HepG2 (cell line): ENCODE data around the gene INPP4B. TPM values are rescaled to one million over a fixed set of nuclear protein-coding genes. Genes with fewer than 3 reads are reported as not detected.

Source experiments
- ATAC-seq: fragments of 200-7000 bp; cut with Tn5 transposase; 3 replicates; pipeline ENCODE4 v1.9.1; 2020; ENCODE audit warnings: mild to moderate bottlenecking, moderate library complexity
- BruUV-seq: library from RNA; stranded (reverse); fragments of 400-500 nt; replicated peaks from 2 replicates; lab custom pipeline; 2021; lab: Mats Ljungman, UMichigan
- CTCF ChIA-PET: fragments of 300-600 bp; formaldehyde crosslinking; extraction: SDS; loops from one replicate; lab custom pipeline; 2021; ENCODE audit warnings: low total read pairs, inconsistent platforms, low intra/inter-chr PET ratio; lab: Yijun Ruan, JAX
- POLR2A ChIA-PET: fragments of 350-600 bp; sonication (Branson Sonifier 250); formaldehyde crosslinking; loops from one replicate; lab custom pipeline; 2020; ENCODE audit warnings: antibody characterized with exemption, inconsistent platforms; lab: Yijun Ruan, JAX
- DNase-seq: peaks from one replicate; pipeline ENCODE4 v3.0.0-alpha.2; 2015; ENCODE audit warnings: low spot score
- FAIRE-seq: peaks from 3 replicates; lab custom pipeline; 2011; peaks lifted over from hg19 to GRCh38; lab: Jason Lieb, UNC
- H2AFZ ChIP-seq: one replicate; pipeline ENCODE4 v1.6.1; 2011; ENCODE audit warnings: low read length, inconsistent platforms
- H3K27ac ChIP-seq: fragments of 300-600 bp; 3 replicates; pipeline ENCODE4 v1.8.0; 2011; ENCODE audit warnings: mixed run types, mild to moderate bottlenecking, mixed read lengths, low read length, inconsistent platforms; ENCODE audit not compliant: insufficient read depth; ENCODE audit errors: extremely low read length
- H3K27me3 ChIP-seq, 2 experiments: fragments of 200-600 bp in 1 of 2; 2 replicates in 1 of 2; 3 replicates in 1 of 2; pipeline versions ENCODE4 v1.6.0 to v1.8.0; 2011; ENCODE audit warnings: low read length in 2 of 2, mild to moderate bottlenecking in 2 of 2, moderate library complexity in 2 of 2, inconsistent platforms in 1 of 2; ENCODE audit not compliant: insufficient read depth in 2 of 2, control insufficient read depth in 1 of 2
- H3K36me3 ChIP-seq, 2 experiments: fragments of 200-600 bp in 1 of 2; replicated peaks in 1 of 2; 2 replicates in 1 of 2; 3 replicates in 1 of 2; pipeline versions ENCODE4 v1.5.1 to v1.8.0; 2011; ENCODE audit warnings: low read length in 2 of 2, inconsistent platforms in 1 of 2; ENCODE audit not compliant: insufficient read depth in 2 of 2, control insufficient read depth in 1 of 2
- H3K4me1 ChIP-seq: 2 replicates; pipeline ENCODE4 v1.5.1; 2012; ENCODE audit warnings: low read length, inconsistent platforms; ENCODE audit not compliant: insufficient read depth
- H3K4me2 ChIP-seq: 2 replicates; pipeline ENCODE4 v1.6.0; 2011; ENCODE audit warnings: low read depth, low read length, inconsistent platforms
- H3K4me3 ChIP-seq, 3 experiments: fragments of 200-600 bp in 1 of 3; sonication (generic), shearing (Covaris generic) in 1 of 3; replicated peaks in 1 of 3; 2 replicates each; pipeline ENCODE4 v1.5.1; 2011 to 2016; ENCODE audit warnings: low read length in 3 of 3, inconsistent platforms in 2 of 3, low read depth in 2 of 3, mild to moderate bottlenecking in 2 of 3, control low read depth in 1 of 3, mixed read lengths in 1 of 3; ENCODE audit not compliant: insufficient read depth in 1 of 3
- H3K79me2 ChIP-seq: one replicate; pipeline ENCODE4 v1.6.1; 2011; ENCODE audit warnings: low read length, inconsistent platforms; ENCODE audit not compliant: insufficient read depth
- H3K9ac ChIP-seq: 2 replicates; pipeline ENCODE4 v1.6.0; 2011; ENCODE audit warnings: mild to moderate bottlenecking, low read depth, low read length, inconsistent platforms; ENCODE audit not compliant: insufficient read depth
- H3K9me3 ChIP-seq: 2 replicates; pipeline ENCODE4 v1.5.1; 2012; ENCODE audit warnings: mild to moderate bottlenecking, low read length
- H4K20me1 ChIP-seq: 2 replicates; pipeline ENCODE4 v1.6.0; 2011; ENCODE audit warnings: inconsistent platforms, mild to moderate bottlenecking, low read length, moderate library complexity; ENCODE audit not compliant: insufficient read depth
- AGO2 ChIP-seq: fragments of 200-400 bp; formaldehyde crosslinking; optimal IDR thresholded peaks from 2 replicates; pipeline ENCODE3; 2017; ENCODE audit warnings: mild to moderate bottlenecking, low read depth, low read length, moderate library complexity
- CCAR2 ChIP-seq: fragments of 200-400 bp; formaldehyde crosslinking; optimal IDR thresholded peaks from 2 replicates; pipeline ENCODE3; 2018; ENCODE audit warnings: low read depth, mild to moderate bottlenecking, low read length, moderate library complexity
- FOXO4 ChIP-seq: sonication (generic); formaldehyde crosslinking; conservative IDR thresholded peaks from 2 replicates; pipeline ENCODE4 v1.8.1; 2023; ENCODE audit warnings: missing genetic modification reagents
- HMG20B ChIP-seq: conservative IDR thresholded peaks from 2 replicates; pipeline ENCODE4 v1.6.1; 2016; ENCODE audit warnings: missing genetic modification reagents, missing compliant biosample characterization
- IRX3 ChIP-seq: sonication (generic); formaldehyde crosslinking; IDR thresholded peaks from 2 replicates; pipeline ENCODE4 v1.8.1; 2023; ENCODE audit warnings: mild to moderate bottlenecking, low read depth, missing genetic modification reagents, borderline replicate concordance
- TRIM24 ChIP-seq: sonication (generic); formaldehyde crosslinking; IDR thresholded peaks from 2 replicates; pipeline ENCODE4 v1.8.0; 2022; ENCODE audit warnings: mild to moderate bottlenecking, missing genetic modification reagents
- ZBTB49 ChIP-seq: sonication (generic); formaldehyde crosslinking; IDR thresholded peaks from 2 replicates; pipeline ENCODE4 v1.4.0; 2020; ENCODE audit warnings: missing genetic modification reagents, borderline replicate concordance
- ZNF362 ChIP-seq: sonication (generic); formaldehyde crosslinking; IDR thresholded peaks from 2 replicates; pipeline ENCODE4 v1.4.0; 2020; ENCODE audit warnings: missing genetic modification reagents, mild to moderate bottlenecking, borderline replicate concordance
- ZNF430 ChIP-seq: sonication (generic); formaldehyde crosslinking; IDR thresholded peaks from 2 replicates; pipeline ENCODE4 v1.9.0; 2021; ENCODE audit warnings: mild to moderate bottlenecking, missing genetic modification reagents
- ZNF552 ChIP-seq: sonication (generic); formaldehyde crosslinking; IDR thresholded peaks from 2 replicates; pipeline ENCODE4 v1.9.0; 2022; ENCODE audit warnings: missing genetic modification reagents, mild to moderate bottlenecking, borderline replicate concordance
- ZSCAN21 ChIP-seq: sonication (generic); formaldehyde crosslinking; IDR thresholded peaks from 2 replicates; pipeline ENCODE4 v1.8.0; 2022; ENCODE audit warnings: mild to moderate bottlenecking, missing genetic modification reagents, moderate library complexity, borderline replicate concordance
- WGBS: methylation state at CpG from one replicate; pipeline ENCODE4 v1.1.6; 2017; ENCODE audit warnings: low lambda C conversion rate; 5-methylcytosine and 5-hydroxymethylcytosine counted together
- in situ Hi-C: cut with HindIII; loops from 2 replicates; pipeline ENCODE4 v1.10.0; 2017; ENCODE audit warnings: low pct_unique_long_range_greater_than_20kb; ENCODE audit not compliant: extremely low pct_ligation_motif_present
- intact Hi-C: fragments of 100-400 bp; cut with micrococcal nuclease; formaldehyde crosslinking; loops from one replicate; pipeline ENCODE4 v1.10.0; 2022; ENCODE audit not compliant: unreplicated experiment
- polyA plus RNA-seq, 8 experiments: library from polyadenylated mRNA; depleted of rRNA in 3 of 8; stranded (reverse) in 7 of 8; unstranded in 1 of 8; fragments of >200 nt; fragmentation: Illumina TruSeq in 4 of 8; extraction: Trizol in 4 of 8; gene quantifications; 2 replicates each; pipeline versions ENCODE4 v1.2.1 to v1.2.3, GENCODE V29; 2011 to 2016; ENCODE audit warnings: low read depth in 4 of 8, missing spikeins in 1 of 8, mixed read lengths in 1 of 8; ENCODE audit not compliant: insufficient read depth in 1 of 8
- total RNA-seq, 5 experiments: library from RNA; depleted of rRNA; stranded (reverse); fragments of >200 nt; fragmentation: Illumina TruSeq; extraction: Trizol; gene quantifications; 2 replicates each; pipeline ENCODE4 v1.2.3, GENCODE V29; 2016; ENCODE audit warnings: low read depth in 1 of 5
- TF ChIP-seq, protein P1 (sequence below): sonication (generic); formaldehyde crosslinking; IDR thresholded peaks from 2 replicates; pipeline ENCODE4 v1.4.0; 2020; ENCODE audit warnings: mild to moderate bottlenecking, missing genetic modification reagents
- TF ChIP-seq, protein P2 (sequence below): sonication (generic); formaldehyde crosslinking; IDR thresholded peaks from 2 replicates; pipeline ENCODE4 v1.5.0; 2020; ENCODE audit warnings: missing genetic modification reagents

The INPP4B gene
- total and polyA plus RNA-seq, 2 of the 13 experiments (the other 11 are each of a cell fraction or from before 2014, with no cell fraction given) = not detected

DNA sequence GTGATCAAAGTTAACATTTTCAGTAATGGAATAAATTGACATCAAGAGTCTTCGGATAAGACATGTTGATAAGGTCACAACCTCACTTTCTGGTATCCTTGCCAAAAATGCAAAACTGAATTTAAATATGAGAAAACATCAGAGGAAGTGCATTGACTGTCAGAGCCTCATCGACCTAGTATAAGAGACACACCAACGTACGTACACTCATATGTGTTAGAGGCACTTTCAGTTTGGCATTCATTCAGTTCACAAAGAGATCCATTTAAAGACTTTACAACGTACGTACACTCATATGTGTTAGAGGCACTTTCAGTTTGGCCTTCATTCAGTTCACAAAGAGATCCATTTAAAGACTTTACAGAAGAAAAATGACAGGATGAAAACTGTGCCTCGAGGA, 280.3 kb downstream of the INPP4B start (continued):
- no peak for TF ChIP-seq FOXO4 (CRISPR knock-in tag)
- no peak for TF ChIP-seq ZNF430 (CRISPR knock-in tag)
- TF ChIP-seq, all 625 proteins: peak for 0

DNA sequence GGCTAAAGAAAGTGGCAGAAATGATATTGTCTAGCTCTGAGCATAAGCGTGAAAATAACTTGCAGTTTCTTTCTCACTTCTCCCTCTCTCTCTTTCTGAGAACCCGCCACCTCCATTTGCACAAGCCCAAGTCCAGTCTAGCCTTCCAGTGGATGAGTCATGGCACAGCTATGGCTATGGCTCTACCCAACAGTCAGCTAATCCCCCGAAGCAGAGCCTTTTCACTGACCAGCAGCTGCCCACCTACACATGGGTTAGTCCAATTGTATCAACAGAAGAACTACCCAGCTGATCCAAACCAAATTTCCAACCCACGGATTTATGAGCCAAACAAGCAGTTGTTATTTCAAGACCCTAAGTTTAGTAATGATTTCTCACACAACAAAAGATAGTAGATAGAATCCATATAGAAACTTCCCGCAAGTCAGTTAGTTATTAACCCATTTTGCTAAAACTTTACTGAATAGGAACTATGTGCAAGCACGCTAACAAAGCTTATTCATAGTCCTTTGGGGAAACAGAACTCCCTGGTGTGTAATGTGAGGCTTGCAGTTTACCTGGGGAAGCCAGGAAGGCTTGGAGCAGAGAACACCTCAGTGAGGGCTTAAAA, 282.3 kb downstream of the INPP4B start:
- no peak overlapping the region for H3K4me3 ChIP-seq
- no TSS peak for BruUV-seq
- no peak overlapping the region for H2AFZ ChIP-seq
- no peaks in the 10 kb centered on the region for H4K20me1 ChIP-seq
- no peaks in the 10 kb centered on the region for H3K27me3 ChIP-seq
- H3K79me2 ChIP-seq = no peaks in the 10 kb centered on the region
- no peak overlapping the region for H3K9ac ChIP-seq
- no peak overlapping the region for H3K27ac ChIP-seq
- H3K9me3 ChIP-seq = peaks cover 9% of the 10 kb centered on the region; the same call in 1 of the 2 replicates
- no peaks in the 10 kb centered on the region for H3K36me3 ChIP-seq
- POLR2A ChIA-PET = no interaction called here
- DNase-seq = no peak
- 2% methylated on average over 6 of the region's 6 CpGs for WGBS
- CTCF ChIA-PET = no interaction called here
- in situ Hi-C loops = no loop called here
- no peak for FAIRE-seq
- no peak overlapping the region for H3K4me2 ChIP-seq
- no peaks in the 10 kb centered on the region for H3K4me1 ChIP-seq
- intact Hi-C loops = no loop called here
- ATAC-seq = no peak
- TF ChIP-seq ZNF552 (CRISPR knock-in tag) (no peak), ZSCAN21 (CRISPR knock-in tag) (no peak), IRX3 (CRISPR knock-in tag) (no peak), AGO2 (no peak), ZNF362 (CRISPR knock-in tag) (no peak), TRIM24 (no peak), ZBTB49 (CRISPR knock-in tag) (no peak), HMG20B (CRISPR knock-in tag) (no peak), CCAR2 (no peak)
- TF ChIP-seq, protein P1, sequence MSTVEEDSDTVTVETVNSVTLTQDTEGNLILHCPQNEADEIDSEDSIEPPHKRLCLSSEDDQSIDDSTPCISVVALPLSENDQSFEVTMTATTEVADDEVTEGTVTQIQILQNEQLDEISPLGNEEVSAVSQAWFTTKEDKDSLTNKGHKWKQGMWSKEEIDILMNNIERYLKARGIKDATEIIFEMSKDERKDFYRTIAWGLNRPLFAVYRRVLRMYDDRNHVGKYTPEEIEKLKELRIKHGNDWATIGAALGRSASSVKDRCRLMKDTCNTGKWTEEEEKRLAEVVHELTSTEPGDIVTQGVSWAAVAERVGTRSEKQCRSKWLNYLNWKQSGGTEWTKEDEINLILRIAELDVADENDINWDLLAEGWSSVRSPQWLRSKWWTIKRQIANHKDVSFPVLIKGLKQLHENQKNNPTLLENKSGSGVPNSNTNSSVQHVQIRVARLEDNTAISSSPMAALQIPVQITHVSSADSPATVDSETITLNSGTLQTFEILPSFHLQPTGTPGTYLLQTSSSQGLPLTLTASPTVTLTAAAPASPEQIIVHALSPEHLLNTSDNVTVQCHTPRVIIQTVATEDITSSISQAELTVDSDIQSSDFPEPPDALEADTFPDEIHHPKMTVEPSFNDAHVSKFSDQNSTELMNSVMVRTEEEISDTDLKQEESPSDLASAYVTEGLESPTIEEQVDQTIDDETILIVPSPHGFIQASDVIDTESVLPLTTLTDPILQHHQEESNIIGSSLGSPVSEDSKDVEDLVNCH = no peak
- TF ChIP-seq, protein P2, sequence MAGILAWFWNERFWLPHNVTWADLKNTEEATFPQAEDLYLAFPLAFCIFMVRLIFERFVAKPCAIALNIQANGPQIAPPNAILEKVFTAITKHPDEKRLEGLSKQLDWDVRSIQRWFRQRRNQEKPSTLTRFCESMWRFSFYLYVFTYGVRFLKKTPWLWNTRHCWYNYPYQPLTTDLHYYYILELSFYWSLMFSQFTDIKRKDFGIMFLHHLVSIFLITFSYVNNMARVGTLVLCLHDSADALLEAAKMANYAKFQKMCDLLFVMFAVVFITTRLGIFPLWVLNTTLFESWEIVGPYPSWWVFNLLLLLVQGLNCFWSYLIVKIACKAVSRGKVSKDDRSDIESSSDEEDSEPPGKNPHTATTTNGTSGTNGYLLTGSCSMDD (CRISPR knock-in tag) = no peak
